RWPE2 (cell line): Measurements from ENCODE around the gene TCEA2.

Source experiments
- ATAC-seq: fragments of 200-7000 bp; cut with Tn5 transposase; 3 replicates; pipeline ENCODE4 v1.9.1; 2021; ENCODE audit warnings: low read depth
- DNase-seq: peaks from one replicate; pipeline ENCODE4 v3.0.0-alpha.2; 2020; ENCODE audit warnings: low spot score
- H3K27ac ChIP-seq: fragments of 450-650 bp; 2 replicates; pipeline ENCODE4 v1.5.1; 2017; ENCODE audit warnings: mild to moderate bottlenecking; ENCODE audit not compliant: poor library complexity, severe bottlenecking
- H3K27me3 ChIP-seq: fragments of 250-450 bp; sonication (Bioruptor Pico); 2 replicates; pipeline ENCODE4 v1.5.1; 2021; ENCODE audit warnings: mild to moderate bottlenecking, moderate library complexity; ENCODE audit not compliant: insufficient read depth, poor library complexity, severe bottlenecking
- H3K36me3 ChIP-seq: fragments of 250-450 bp; sonication (Bioruptor Pico); 2 replicates; pipeline ENCODE4 v1.5.1; 2020; ENCODE audit warnings: low read depth, mild to moderate bottlenecking, moderate library complexity
- H3K4me1 ChIP-seq: fragments of 250-450 bp; sonication (Bioruptor Pico); 2 replicates; pipeline ENCODE4 v1.5.1; 2021; ENCODE audit warnings: mild to moderate bottlenecking, moderate library complexity; ENCODE audit not compliant: insufficient read depth, poor library complexity, severe bottlenecking
- H3K4me3 ChIP-seq: fragments of 250-450 bp; sonication (Bioruptor Pico); 2 replicates; pipeline ENCODE4 v1.5.1; 2021; ENCODE audit warnings: mild to moderate bottlenecking, moderate library complexity; ENCODE audit not compliant: severe bottlenecking
- H3K9me3 ChIP-seq: fragments of 250-450 bp; sonication (Bioruptor Pico); 2 replicates; pipeline ENCODE4 v1.5.1; 2021; ENCODE audit warnings: mild to moderate bottlenecking, moderate library complexity; ENCODE audit not compliant: severe bottlenecking
- TF ChIP-seq, protein P1 (sequence below): fragments of 450-650 bp; IDR thresholded peaks from one replicate; pipeline ENCODE4 v1.5.1; 2017; ENCODE audit warnings: mild to moderate bottlenecking, moderate library complexity; ENCODE audit not compliant: poor library complexity, severe bottlenecking

Gene TCEA2

DNA sequence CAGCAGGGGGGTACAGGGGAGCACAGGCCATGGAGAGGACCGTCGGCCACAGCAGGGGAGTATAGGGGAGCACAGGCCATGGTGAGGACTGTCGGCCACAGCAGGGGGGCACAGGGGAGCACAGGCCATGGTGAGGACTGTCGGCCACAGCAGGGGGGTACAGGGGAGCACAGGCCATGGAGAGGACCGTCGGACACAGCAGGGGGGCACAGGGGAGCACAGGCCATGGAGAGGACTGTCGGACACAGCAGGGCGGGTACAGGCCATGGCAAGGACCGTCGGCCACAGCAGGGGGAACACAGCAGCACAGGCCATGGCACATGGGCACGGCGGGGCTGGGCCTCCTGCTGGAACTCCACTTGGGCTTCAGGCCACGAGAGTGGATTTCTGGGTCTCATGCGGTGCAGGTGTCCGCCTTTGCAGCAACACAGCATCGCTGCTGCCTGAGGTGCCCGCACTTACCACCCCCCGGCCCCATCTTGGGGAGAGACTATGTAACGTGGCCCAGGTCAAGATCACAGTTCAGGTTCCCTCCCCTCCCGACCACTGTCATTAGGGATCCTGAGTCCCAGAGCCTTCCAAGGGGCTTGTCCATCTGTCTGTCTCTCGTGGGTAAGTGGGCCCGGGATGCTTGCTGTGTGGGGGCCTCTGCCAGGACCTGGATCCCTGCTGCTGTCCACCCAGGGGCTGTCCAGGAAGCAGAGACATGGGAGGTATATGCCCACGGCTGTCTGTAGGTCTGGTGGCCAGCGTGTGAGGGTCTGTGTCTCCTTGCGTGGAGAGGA lies 41.9 kb downstream of the TCEA2 start:
- Histone ChIP-seq H3K27me3 (peaks cover 47% of the 10 kb centered on the region), H3K9me3 (no peaks in the 10 kb centered on the region), H3K36me3 (no peaks in the 10 kb centered on the region), H3K4me1 (no peaks in the 10 kb centered on the region), H3K4me3 (no peak overlapping the region), H3K27ac (no peak overlapping the region)
- ATAC-seq (no peak), DNase-seq (peak; percentile 83)
- TF ChIP-seq, protein P1, sequence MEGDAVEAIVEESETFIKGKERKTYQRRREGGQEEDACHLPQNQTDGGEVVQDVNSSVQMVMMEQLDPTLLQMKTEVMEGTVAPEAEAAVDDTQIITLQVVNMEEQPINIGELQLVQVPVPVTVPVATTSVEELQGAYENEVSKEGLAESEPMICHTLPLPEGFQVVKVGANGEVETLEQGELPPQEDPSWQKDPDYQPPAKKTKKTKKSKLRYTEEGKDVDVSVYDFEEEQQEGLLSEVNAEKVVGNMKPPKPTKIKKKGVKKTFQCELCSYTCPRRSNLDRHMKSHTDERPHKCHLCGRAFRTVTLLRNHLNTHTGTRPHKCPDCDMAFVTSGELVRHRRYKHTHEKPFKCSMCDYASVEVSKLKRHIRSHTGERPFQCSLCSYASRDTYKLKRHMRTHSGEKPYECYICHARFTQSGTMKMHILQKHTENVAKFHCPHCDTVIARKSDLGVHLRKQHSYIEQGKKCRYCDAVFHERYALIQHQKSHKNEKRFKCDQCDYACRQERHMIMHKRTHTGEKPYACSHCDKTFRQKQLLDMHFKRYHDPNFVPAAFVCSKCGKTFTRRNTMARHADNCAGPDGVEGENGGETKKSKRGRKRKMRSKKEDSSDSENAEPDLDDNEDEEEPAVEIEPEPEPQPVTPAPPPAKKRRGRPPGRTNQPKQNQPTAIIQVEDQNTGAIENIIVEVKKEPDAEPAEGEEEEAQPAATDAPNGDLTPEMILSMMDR: no peak

DNA sequence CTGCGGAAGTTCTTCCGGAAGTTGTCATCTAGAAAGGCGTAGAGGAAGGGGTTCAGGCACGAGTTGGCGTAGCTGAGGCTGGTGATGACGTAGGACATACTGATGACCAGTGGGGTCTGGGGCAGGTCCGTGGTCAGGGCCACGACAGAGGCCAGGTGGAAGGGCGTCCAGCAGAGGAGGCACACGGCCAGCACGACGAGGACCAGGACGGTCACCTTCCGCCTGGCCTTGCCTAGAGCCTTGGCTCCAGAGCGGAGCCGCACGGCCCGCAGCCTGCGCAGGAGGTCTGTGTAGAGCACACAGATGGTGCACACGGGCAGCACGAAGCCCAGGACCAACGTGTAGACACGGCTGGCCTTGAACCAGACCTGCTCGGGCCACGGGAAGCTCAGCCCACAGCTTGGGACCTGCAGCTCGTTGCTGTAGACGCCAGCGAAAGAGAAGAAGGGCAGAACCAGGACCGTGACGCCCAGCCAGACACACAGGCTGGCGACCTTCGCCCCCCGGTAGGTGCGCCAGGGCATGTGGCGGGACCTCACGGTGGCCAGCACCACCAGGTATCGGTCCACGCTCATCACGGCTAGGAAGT lies 42.9 kb downstream of the TCEA2 start:
- no peak for ATAC-seq
- Histone ChIP-seq H3K4me3 (no peak overlapping the region), H3K27me3 (peaks cover 36% of the 10 kb centered on the region), H3K4me1 (no peaks in the 10 kb centered on the region), H3K9me3 (no peaks in the 10 kb centered on the region), H3K36me3 (no peaks in the 10 kb centered on the region), H3K27ac (no peak overlapping the region)
- TF ChIP-seq, protein P1: no peak
- DNase-seq: peak; percentile 81

DNA sequence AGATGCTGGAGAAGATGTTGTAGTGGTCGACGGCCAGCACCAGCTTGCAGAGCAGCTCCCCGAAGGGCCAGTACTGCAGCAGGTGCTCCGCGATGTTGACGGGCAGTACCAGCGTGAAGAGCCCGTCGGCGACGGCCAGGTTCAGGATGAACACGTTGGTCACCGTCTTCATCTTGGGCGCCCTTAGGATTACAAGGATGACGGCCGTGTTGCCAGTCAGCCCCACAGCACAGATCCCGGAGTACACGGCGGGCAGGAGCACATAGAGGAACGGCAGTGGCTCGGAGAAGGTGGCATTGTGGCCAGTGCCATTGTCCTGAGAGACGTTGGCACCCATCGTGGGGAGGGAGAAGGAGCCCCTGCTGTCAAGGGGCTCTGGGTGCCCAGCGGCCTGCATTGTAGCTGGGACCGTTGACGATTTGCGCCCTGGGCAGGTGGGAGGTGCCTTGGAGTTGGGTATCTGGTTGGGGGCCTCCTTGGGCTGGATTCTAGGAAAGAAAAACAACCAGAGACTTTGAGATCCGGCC lies 43.5 kb downstream of the TCEA2 start:
- Histone ChIP-seq H3K9me3 (no peaks in the 10 kb centered on the region), H3K4me3 (no peak overlapping the region), H3K4me1 (no peaks in the 10 kb centered on the region), H3K36me3 (no peaks in the 10 kb centered on the region), H3K27me3 (peaks cover 31% of the 10 kb centered on the region), H3K27ac (no peak overlapping the region)
- ATAC-seq (no peak), DNase-seq (no peak)
- TF ChIP-seq, protein P1: no peak

DNA sequence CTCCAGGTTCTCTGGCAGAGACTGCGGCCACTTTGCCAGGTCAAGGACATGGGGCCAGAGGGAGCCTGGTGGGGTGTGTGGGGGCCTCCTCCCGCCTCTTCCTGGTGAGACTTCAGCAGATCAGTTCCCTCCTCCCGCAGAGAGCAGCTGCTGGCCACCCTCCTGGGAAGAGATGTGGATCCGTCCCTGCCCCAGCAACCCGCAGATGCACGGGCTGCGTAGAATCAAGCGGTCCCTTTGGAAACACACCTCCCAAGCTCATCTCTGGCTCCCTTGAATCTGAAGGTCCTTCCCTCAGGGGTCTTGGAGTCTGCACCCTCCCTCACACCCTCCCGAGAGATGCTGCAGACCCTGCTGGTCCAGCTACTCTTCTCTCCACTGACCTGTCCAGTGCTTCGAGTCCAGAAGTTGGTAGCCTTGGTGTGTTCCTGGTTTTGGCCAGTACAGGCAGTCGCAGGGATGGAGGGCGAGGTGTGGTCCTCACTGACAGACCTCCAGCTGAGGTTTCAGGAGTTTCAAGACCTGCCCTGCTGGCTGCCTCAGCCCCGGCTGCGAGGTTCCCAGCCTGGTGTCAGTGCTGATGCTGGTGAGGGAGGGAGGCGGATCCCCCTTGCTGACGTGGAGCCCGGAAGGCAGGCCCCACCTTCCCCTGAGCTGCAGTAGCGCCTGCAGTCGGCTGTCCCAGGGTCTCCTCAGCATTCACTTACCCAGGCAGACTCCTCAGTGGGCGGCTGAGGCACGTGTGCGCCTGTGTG lies 44.2 kb downstream of the TCEA2 start, which contains the start of gene NPBWR2:
TSS of gene NPBWR2 (minus strand) at position 585 of the 755 bp plus-strand sequence. CDS start 734 bp downstream, outside the sequence.
- no peak within 1 kb of the TSS for H3K4me3 ChIP-seq
- ATAC-seq (peak; percentile 4; the same call in 1 of the 3 replicates), DNase-seq (peak; percentile 82)
- no peaks in the 10 kb centered on the region for H3K9me3 ChIP-seq
- no peaks in the 10 kb centered on the region for H3K4me1 ChIP-seq
- no peaks in the 10 kb centered on the region for H3K36me3 ChIP-seq
- H3K27ac ChIP-seq: no peak within 1 kb of the TSS
- TF ChIP-seq, protein P1: no peak
- H3K27me3 ChIP-seq: peaks cover 24% of the 10 kb centered on the region
